A673 (cell line): Measurements from ENCODE around the gene ADAM19.

Experiments used
- CTCF ChIP-seq: fragments of 300-800, 200-600 bp; sonication (generic); conservative IDR thresholded peaks from 2 replicates; pipeline ENCODE4 v1.5.1; 2017; ENCODE audit warnings: low read depth, mild to moderate bottlenecking, antibody characterized with exemption, low read length, moderate library complexity, mixed read lengths
- EZH2 ChIP-seq: fragments of 200-600 bp; sonication (generic); IDR thresholded peaks from 2 replicates; pipeline ENCODE4 v1.6.1; 2017; ENCODE audit warnings: borderline replicate concordance, low read depth, mild to moderate bottlenecking, mixed read lengths, antibody characterized with exemption, low read length; ENCODE audit not compliant: poor library complexity, severe bottlenecking

- no peak for TF ChIP-seq CTCF
- TF ChIP-seq EZH2: no peak
These were observed 29.8 kb downstream of the ADAM19 start for GRCh38 chr5:157545610-157546310.
